ENCODE results near the gene CUL3.

The CUL3 gene

GRCh38 chr2:224426656-224427055 is 158.5 kb downstream of the CUL3 start:
- no peak for DNase-seq (ENCODE audit: low spot score)

- no peak for DNase-seq (ENCODE audit: low spot score)
Observed at GRCh38 chr2:224421065-224421464, 164.1 kb downstream of the CUL3 start.

All from germinal center (tissue), 1 donor.